HG03378 (cell line): ENCODE data around the gene SMIM5.
A peak's percentile ranks its signal among the peaks of the same experiment; 100 is the strongest.

Experiments
- ATAC-seq: cut with Tn5 transposase; IDR thresholded peaks from one replicate; pipeline ENCODE4 v1.9.1; 2021; ENCODE audit warnings: mild to moderate bottlenecking, moderate library complexity; ENCODE audit not compliant: unreplicated experiment

SMIM5 gene

DNA sequence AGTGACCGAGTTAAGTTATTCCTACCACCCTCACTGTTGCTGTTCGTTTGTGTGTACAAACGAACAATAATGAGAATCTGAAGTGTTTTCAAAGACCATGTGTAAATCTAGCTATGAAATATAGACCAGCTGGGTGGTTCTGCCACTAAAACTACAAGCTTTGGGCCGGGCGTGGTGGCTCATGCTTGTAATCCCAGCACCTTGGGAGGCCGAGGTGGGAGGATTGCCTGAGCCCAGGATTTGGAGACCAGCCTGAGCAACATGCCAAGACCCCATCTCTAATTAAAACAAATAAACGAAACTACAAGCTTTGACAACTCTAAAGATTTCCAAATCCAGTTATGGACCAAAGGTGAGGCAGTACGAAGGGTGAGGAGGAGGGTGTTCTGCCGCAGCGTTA, 32.7 kb downstream of the SMIM5 start:
- no peak for ATAC-seq

GRCh38 chr17:75666959-75667790, 33.9 kb downstream of the SMIM5 start, which contains the start of the genes RECQL5 and SAP30BP:
RECQL5 (minus strand) TSS chr17:75667154; CDS start chr17:75666557, 597 bp downstream.
SAP30BP (plus strand) TSS chr17:75667338; CDS start chr17:75667373, 35 bp downstream.
- peak; percentile 63 for ATAC-seq

GRCh38 chr17:75667825-75668224, 34.6 kb downstream of the SMIM5 start:
- no peak for ATAC-seq

GRCh38 chr17:75668489-75668888, 35.3 kb downstream of the SMIM5 start:
- no peak for ATAC-seq

- no peak for ATAC-seq
These were observed 37.6 kb downstream of the SMIM5 start for GRCh38 chr17:75670868-75671267.

DNA sequence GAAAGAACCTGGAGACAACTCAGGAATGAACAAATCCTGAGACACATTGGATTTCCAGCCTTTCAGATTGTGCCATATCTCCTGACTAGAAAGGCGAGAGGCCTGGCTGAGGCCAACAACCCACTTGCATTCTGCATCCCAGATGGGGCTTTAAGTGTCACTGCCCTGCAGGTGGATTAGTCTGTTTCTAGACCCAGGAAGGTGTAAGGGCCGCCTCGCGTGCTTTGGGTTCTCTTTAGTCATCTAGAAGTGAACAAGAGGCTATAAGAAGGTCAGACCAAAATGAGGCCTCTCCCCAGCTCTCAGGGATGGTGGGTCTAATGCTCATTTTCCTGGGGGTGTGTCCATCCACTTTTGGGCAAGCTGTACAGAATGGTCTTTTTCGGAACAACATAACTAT, 38.8 kb downstream of the SMIM5 start:
- no peak for ATAC-seq

DNA sequence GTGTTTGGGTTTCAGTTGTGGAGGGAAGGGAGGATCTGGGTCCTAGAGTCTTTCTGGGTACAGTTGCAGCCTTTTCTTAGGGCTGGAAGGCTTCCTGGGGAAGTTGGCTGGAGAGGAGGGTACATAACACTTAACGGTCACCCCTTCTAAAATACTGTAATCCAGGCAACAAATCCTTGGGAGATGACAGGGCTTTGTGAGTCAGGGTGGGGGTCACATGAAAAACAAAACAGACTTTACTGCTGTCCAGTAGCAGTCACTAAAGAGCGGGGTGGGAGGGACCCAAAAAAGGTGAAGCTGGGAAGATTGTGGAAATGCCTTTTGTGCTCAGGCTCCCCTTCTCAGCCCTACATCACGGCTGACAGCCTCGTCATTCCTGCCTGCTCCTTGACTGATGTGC, 40.3 kb downstream of the SMIM5 start:
- no peak for ATAC-seq

DNA sequence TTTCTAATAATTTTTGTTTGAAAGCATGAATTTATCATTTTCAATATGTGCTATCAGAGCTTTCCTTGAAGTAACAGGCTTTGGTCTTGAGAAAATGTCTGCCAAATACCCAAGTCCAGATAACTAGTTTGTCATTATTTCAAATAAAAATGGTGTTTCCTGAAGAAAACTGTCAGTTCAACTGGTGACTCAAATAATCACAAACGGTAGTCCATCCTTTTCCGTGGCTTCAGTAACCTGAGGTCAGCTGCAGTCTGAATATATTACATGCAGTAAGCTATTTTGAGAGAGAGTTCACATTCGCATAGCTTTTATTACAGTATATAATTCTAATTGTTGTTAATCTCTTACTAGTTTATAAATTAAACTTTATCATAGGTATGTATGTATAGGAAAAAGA, 43.2 kb downstream of the SMIM5 start:
- ATAC-seq = no peak

- ATAC-seq = no peak
These were observed 46.5 kb downstream of the SMIM5 start for GRCh38 chr17:75679706-75680211.

DNA sequence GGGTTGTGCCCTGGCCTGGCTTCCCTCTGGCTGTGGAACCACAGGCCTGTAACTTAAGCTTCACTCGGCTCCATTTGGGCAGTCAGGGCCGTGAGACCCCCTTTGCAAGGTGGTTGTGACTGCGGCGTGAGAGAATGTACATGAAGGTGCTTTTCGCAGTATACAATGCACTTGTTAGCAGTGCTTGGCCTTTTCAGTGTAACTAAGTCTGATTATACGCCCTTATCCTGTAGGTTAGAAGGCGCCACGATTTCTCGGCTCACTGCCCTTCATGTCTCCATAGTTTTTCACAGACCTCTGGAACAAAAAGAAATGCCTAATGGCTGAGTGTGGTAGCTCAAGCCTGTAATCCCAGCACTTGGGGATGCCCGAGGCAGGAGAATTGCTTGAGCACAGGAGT, 47.2 kb downstream of the SMIM5 start:
- ATAC-seq = no peak

GRCh38 chr17:75681289-75681688, 48.1 kb downstream of the SMIM5 start:
- ATAC-seq = no peak

GRCh38 chr17:75683583-75683982, 50.3 kb downstream of the SMIM5 start:
- no peak for ATAC-seq

DNA sequence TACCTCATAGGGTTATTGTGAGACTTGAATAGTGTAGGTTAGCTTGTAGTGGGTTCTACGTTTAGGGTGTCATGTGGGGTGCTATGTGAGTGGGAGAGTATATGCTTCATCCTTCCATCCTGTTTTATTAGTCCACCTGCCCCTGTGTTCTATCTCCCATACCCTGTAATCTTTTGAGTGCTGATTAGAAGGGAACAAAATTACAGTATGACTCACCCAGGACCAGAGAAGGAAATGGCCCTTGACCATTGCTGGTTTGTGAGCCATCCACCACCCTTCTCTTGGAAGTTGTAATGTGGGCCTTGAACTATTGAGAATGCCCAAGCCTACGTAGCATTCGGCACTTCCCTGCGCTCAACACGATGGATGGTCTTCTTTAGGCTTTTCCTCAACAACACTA, 51.0 kb downstream of the SMIM5 start:
- ATAC-seq = no peak

GRCh38 chr17:75684924-75685323, 51.7 kb downstream of the SMIM5 start:
- ATAC-seq = no peak

DNA sequence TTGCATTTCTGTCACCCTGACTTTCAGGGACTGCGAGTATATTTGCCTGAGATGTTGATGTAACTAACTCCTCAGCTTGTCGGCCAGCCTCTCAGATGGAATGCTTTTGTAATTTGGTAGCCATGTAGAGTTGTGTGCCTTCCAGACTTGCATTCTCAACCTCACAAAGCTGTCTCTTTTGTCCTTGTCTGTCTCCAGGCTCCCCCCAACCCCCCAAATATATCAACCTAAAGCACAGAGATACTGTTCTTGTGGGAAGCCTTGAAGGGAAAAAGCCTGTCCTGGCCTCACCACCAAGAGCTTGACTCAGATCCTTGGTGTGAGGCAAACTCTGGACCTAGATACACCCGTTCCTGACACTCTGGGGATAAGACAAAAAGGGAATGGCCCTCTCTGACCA, 52.3 kb downstream of the SMIM5 start:
- no peak for ATAC-seq

DNA sequence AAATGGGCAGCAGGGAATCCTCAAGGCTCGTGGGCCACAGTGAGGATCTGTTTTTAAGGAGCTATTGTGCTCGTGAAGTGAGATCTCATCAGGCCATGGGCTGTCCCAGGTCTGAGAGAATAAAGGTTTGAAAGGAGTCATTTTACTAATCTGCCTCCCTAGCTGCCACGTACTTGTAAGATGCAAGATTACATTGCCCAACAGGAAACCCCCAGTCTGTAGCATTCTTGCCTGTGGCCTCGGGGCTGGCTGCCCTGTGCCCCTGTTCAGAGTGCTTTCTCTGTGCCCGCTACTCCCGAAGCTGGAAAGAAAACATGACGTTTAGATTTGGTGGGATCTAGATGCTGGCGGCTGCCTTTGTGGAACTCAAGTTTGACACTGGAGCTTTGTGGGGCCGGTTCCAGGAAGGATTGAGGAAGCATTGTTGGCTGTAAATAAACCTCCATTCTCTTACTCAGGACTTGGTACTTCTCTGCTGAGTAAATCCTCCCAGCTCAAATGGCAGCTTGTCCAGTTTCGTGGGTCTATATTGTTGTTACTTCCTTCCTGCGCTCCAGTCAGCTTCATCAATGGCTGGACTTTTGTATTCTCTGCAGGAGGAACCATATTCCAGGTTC, 55.1 kb downstream of the SMIM5 start:
- no peak for ATAC-seq

DNA sequence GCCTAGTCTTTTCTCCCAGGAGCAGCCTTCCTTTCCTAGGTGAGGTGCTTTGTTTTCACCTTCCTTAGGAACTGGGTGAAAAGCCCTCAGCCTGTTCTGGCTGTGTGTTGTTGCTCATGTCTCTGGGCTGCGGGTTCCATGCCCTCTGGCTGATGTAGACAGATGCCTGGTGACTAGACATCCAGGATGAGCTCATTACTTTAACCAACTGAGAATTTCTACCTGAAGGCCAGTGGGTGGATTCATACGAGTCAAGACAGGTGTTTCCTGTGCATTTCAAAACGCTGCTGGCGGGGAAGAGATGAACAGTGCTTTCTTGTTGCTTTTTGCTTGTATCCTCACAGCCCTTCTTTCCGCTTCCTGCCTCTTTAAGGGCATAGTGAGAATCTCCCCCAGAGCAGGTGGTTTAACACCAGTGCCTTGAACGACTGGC, 56.2 kb downstream of the SMIM5 start:
- ATAC-seq = no peak
